Activated CD4-positive, alpha-beta T cell treated with anti-CD3 and anti-CD28 coated beads, Interleukin-2, Interleukin-6, amounts not matched to agents 100 ng/mL and 50 ng/mL, durations not matched to agents 16 hours and 8 hours (primary cell): ENCODE results near the gene LRRC8C.

Experiments
- DNase-seq: peaks from one replicate; pipeline ENCODE4 v3.0.0-alpha.2; 2020

Gene LRRC8C

GRCh38 chr1:89635825-89636815 lies 3.2 kb downstream of the LRRC8C start:
- peak; percentile 46 for DNase-seq

GRCh38 chr1:89637496-89637895 lies 4.6 kb downstream of the LRRC8C start:
- no peak for DNase-seq

- DNase-seq, result no peak
Measured at GRCh38 chr1:89640440-89640839, 7.5 kb downstream of the LRRC8C start.

- DNase-seq, result no peak
Measured at GRCh38 chr1:89641781-89642180, 8.9 kb downstream of the LRRC8C start.

GRCh38 chr1:89643577-89643976 lies 10.7 kb downstream of the LRRC8C start:
- no peak for DNase-seq

- DNase-seq, result no peak
Measured at GRCh38 chr1:89644119-89644814, 11.3 kb downstream of the LRRC8C start.

- no peak for DNase-seq
Measured at GRCh38 chr1:89646259-89646658, 13.3 kb downstream of the LRRC8C start.

- DNase-seq, result no peak
Measured at GRCh38 chr1:89649783-89650182, 16.9 kb downstream of the LRRC8C start.

GRCh38 chr1:89652373-89652772 lies 19.5 kb downstream of the LRRC8C start:
- no peak for DNase-seq

- DNase-seq, result peak; percentile 84
Measured at GRCh38 chr1:89657886-89658285, 25.0 kb downstream of the LRRC8C start.

- DNase-seq, result no peak
Measured at GRCh38 chr1:89659322-89660081, 26.6 kb downstream of the LRRC8C start.

- no peak for DNase-seq
Measured at GRCh38 chr1:89660224-89661061, 27.5 kb downstream of the LRRC8C start.

- no peak for DNase-seq
Measured at GRCh38 chr1:89665941-89666340, 33.0 kb downstream of the LRRC8C start.

- DNase-seq, result no peak
Measured at GRCh38 chr1:89666640-89667039, 33.7 kb downstream of the LRRC8C start.

GRCh38 chr1:89667691-89668090 lies 34.8 kb downstream of the LRRC8C start:
- DNase-seq, result no peak

- DNase-seq, result no peak
Measured at GRCh38 chr1:89668961-89669360, 36.0 kb downstream of the LRRC8C start.

- no peak for DNase-seq
Measured at GRCh38 chr1:89669441-89669840, 36.5 kb downstream of the LRRC8C start.

GRCh38 chr1:89670163-89670562 lies 37.2 kb downstream of the LRRC8C start:
- DNase-seq, result peak; percentile 81

- no peak for DNase-seq
Measured at GRCh38 chr1:89670711-89671110, 37.8 kb downstream of the LRRC8C start.

GRCh38 chr1:89671775-89672488 lies 39.0 kb downstream of the LRRC8C start:
- DNase-seq, result no peak

GRCh38 chr1:89672489-89673183 lies 39.7 kb downstream of the LRRC8C start:
- no peak for DNase-seq
